ENCODE data around the gene AKR1D1.

GRCh38 chr7:138033241-138033640 lies 43.0 kb upstream of the AKR1D1 start:
- TF ChIP-seq, protein P1, sequence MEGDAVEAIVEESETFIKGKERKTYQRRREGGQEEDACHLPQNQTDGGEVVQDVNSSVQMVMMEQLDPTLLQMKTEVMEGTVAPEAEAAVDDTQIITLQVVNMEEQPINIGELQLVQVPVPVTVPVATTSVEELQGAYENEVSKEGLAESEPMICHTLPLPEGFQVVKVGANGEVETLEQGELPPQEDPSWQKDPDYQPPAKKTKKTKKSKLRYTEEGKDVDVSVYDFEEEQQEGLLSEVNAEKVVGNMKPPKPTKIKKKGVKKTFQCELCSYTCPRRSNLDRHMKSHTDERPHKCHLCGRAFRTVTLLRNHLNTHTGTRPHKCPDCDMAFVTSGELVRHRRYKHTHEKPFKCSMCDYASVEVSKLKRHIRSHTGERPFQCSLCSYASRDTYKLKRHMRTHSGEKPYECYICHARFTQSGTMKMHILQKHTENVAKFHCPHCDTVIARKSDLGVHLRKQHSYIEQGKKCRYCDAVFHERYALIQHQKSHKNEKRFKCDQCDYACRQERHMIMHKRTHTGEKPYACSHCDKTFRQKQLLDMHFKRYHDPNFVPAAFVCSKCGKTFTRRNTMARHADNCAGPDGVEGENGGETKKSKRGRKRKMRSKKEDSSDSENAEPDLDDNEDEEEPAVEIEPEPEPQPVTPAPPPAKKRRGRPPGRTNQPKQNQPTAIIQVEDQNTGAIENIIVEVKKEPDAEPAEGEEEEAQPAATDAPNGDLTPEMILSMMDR (conservative IDR thresholded peaks at IDR 0.05 in 1 of 2, IDR thresholded peaks at IDR 0.05 in 1 of 2; ENCODE audit: low read depth in 1 of 2, low read length in 2 of 2) = no peak
- TF ChIP-seq EZH2 (IDR thresholded peaks at IDR 0.05; ENCODE audit: low read length, missing control alignments) = no peak
